Uterus (tissue), 2 donors: Measurements from ENCODE around the gene CCL7.

Experiments used
- POLR2A ChIP-seq, 2 donors: fragments of 450-650 bp; IDR thresholded peaks; one replicate each; pipeline ENCODE4 v1.6.1; 2016; ENCODE audit warnings: antibody characterized with exemption in 2 of 2, mild to moderate bottlenecking in 1 of 2, moderate library complexity in 1 of 2
- TF ChIP-seq, protein P1 (sequence below), 4 experiments: fragments of 200-600 bp in 2 of 4; fragments of 450-650 bp in 2 of 4; sonication (generic) in 2 of 4; IDR thresholded peaks; one replicate each; pipeline ENCODE4 v1.5.1; 2016 to 2019; ENCODE audit warnings: antibody characterized with exemption in 4 of 4, mild to moderate bottlenecking in 2 of 4, moderate library complexity in 1 of 4

DNA sequence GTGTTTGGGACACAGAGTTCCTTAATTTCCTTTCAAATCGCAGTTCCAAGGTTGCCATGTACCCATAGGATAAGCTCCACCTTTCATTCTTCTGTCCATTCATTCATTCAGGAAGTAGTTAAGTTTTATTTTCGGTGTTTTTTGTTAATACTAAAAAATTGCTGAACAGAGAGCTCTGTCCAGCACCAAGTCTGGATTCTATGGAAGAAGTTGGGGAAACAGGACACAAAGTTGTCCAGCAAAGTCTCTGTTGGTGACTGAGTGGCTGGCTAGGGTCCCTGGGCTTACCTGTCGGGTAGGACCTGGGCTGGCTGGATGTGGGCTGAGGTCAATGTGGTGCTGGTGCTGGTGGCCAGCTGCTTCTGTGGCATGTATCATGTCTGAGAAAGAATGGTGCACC, 32.6 kb upstream of the CCL7 start:
- TF ChIP-seq, protein P1, sequence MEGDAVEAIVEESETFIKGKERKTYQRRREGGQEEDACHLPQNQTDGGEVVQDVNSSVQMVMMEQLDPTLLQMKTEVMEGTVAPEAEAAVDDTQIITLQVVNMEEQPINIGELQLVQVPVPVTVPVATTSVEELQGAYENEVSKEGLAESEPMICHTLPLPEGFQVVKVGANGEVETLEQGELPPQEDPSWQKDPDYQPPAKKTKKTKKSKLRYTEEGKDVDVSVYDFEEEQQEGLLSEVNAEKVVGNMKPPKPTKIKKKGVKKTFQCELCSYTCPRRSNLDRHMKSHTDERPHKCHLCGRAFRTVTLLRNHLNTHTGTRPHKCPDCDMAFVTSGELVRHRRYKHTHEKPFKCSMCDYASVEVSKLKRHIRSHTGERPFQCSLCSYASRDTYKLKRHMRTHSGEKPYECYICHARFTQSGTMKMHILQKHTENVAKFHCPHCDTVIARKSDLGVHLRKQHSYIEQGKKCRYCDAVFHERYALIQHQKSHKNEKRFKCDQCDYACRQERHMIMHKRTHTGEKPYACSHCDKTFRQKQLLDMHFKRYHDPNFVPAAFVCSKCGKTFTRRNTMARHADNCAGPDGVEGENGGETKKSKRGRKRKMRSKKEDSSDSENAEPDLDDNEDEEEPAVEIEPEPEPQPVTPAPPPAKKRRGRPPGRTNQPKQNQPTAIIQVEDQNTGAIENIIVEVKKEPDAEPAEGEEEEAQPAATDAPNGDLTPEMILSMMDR (IDR thresholded peaks at IDR 0.05), result no peak
- TF ChIP-seq POLR2A (IDR thresholded peaks at IDR 0.05), result no peak
